Esophagus muscularis mucosa (tissue), 4 donors: ENCODE data around the gene DISP2.

Experiments
- CTCF ChIP-seq, 3 experiments: fragments of 200-600 bp in 2 of 3; fragments of 450-650 bp in 1 of 3; sonication (generic) in 2 of 3; IDR thresholded peaks; one replicate each; pipeline ENCODE4 v1.5.1; 2017 to 2019; ENCODE audit warnings: antibody characterized with exemption in 3 of 3, mild to moderate bottlenecking in 2 of 3, moderate library complexity in 1 of 3
- EP300 ChIP-seq: sonication (generic); formaldehyde crosslinking; IDR thresholded peaks from one replicate; pipeline ENCODE4 v1.6.1; 2017; ENCODE audit warnings: antibody characterized with exemption
- POLR2A ChIP-seq: fragments of 450-650 bp; IDR thresholded peaks from one replicate; pipeline ENCODE4 v1.6.1; 2017; ENCODE audit warnings: antibody characterized with exemption, moderate library complexity, mild to moderate bottlenecking, low read depth
- POLR2AphosphoS5 ChIP-seq, 2 donors: sonication (generic); formaldehyde crosslinking; IDR thresholded peaks; one replicate each; pipeline ENCODE4 v1.6.1; 2017; ENCODE audit warnings: antibody characterized with exemption in 2 of 2

GRCh38 chr15:40349163-40349562 lies 8.9 kb upstream of the DISP2 start:
- TF ChIP-seq CTCF (IDR thresholded peaks at IDR 0.05) (no peak), POLR2A (no peak), POLR2AphosphoS5 (IDR thresholded peaks at IDR 0.05) (no peak), EP300 (no peak)
